ENCODE results near the gene GPC3.
"Not testable (repeated sequence)": the region's sequence is repeated elsewhere in the genome, so short reads cannot be mapped to it uniquely, and the experiment has no call there.

Gene GPC3

GRCh38 chrX:133794126-133794525, 191.3 kb downstream of the GPC3 start:
- Mint-ChIP-seq H3K4me3 (no peak overlapping the region), H3K9me3 (no peaks in the 10 kb centered on the region), H3K36me3 (no peaks in the 10 kb centered on the region), H3K27ac (no peak overlapping the region), H3K27me3 (no peaks in the 10 kb centered on the region), H3K4me1 (no peaks in the 10 kb centered on the region)
- ATAC-seq = no peak

DNA sequence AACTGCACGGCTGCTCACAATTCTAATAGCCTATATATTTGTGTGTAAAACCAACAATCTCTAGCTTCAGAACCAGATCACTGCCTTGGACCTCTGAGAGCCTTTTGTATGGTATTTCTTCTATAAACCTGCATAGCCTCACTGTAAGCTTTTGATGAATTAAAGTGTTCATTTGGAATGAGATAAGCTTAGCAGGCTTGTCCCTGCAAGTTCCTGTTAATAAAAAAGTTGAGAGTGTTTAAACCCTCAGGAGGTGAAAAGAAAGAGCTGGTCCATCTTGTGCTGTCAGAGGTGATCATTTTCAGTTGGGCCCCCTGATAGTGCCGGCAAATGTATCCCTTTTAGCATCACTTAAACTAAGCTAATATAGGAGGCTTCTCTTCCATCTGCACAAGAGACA, 191.8 kb downstream of the GPC3 start:
- Mint-ChIP-seq H3K27me3 (no peaks in the 10 kb centered on the region), H3K4me3 (no peak overlapping the region), H3K36me3 (no peaks in the 10 kb centered on the region), H3K27ac (no peak overlapping the region), H3K9me3 (no peaks in the 10 kb centered on the region), H3K4me1 (no peaks in the 10 kb centered on the region)
- ATAC-seq = no peak

DNA sequence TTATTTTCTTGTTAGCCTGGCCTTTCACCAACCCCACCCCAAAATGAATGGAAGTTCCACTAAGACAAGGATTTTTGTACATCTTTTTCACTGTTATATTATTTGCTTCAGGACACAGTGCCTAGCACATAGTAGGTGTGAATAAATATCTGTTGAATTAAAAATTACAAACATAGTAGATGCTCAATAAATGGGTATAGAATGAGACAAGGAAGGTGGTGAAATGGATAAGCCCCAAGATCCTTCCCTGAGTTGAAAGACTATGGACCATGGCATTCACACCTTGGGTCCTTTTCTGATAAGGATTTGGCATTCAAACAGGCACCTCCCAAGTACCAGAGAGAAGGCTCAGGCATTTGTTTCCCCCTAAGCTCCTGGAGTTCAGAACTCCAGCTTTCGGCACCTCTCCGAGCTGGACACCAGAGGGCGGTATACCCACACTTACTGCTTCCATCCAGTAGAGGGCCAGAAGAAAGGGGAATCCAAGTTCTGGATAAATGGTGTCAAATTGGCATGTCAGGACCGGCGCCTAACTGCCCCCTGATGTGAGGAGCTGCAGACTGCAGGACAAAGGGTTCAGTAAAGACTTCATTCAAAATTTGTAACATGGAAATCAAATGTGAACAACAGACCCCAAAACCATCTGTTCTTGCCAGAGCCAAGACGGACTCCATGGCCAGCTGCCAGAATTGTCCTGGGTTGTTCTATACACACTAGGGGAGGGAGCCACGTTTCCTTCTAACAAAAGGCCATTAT, 193.0 kb downstream of the GPC3 start:
- Mint-ChIP-seq H3K4me1 (no peaks in the 10 kb centered on the region), H3K27ac (no peak overlapping the region), H3K36me3 (no peaks in the 10 kb centered on the region), H3K9me3 (no peaks in the 10 kb centered on the region), H3K4me3 (no peak overlapping the region), H3K27me3 (no peaks in the 10 kb centered on the region)
- ATAC-seq = peak; percentile 56

- Mint-ChIP-seq H3K27ac (no peak overlapping the region), H3K4me1 (peaks cover 4% of the 10 kb centered on the region), H3K36me3 (no peaks in the 10 kb centered on the region), H3K27me3 (no peaks in the 10 kb centered on the region), H3K9me3 (no peaks in the 10 kb centered on the region), H3K4me3 (no peak overlapping the region)
- ATAC-seq = no peak
Observed at GRCh38 chrX:133789829-133790228, 195.6 kb downstream of the GPC3 start.

DNA sequence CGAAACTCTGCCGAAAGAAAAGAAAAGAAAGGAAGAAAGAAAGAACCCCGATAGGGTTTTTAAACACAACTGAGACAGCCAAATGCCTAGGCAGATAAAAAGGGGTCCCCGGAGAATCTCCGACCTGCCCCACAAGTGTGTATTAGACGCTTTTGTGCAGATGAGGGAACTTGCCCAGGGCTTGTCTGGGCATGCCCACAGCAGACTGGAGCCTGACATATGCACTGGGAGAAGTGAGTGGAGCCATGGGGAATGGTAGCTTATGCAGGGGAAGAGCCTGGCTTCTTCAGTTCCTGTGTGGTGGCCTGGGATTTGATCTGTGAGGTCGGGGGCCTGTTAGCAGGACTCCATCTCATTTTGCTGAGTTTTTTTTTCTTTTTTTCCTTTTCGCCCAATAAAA, 199.0 kb downstream of the GPC3 start:
- H3K27me3 Mint-ChIP-seq = no peaks in the 10 kb centered on the region
- H3K27ac Mint-ChIP-seq = no peak overlapping the region
- no peaks in the 10 kb centered on the region for H3K36me3 Mint-ChIP-seq
- no peak for ATAC-seq
- peaks cover 31% of the 10 kb centered on the region for H3K4me1 Mint-ChIP-seq
- H3K4me3 Mint-ChIP-seq = no peak overlapping the region
- no peaks in the 10 kb centered on the region for H3K9me3 Mint-ChIP-seq

DNA sequence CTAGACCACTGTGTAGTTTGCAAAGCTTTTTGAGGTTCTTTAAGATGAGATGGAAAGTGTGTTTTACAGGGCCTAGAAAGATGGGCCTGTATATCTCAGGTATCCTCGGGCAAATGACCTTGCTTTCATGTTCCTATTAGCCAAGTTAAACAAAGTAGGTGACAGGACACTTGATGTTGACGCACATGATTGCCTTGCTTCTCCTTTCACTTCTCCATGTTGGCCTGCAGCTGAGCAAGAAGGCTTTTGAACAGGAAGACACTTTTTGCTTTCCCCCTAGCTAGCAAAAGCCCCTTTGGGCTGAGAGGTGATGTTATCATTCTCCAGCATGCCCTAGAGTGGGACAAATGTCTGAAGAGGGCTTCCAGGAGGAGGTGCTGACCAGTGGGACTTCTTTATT, 202.1 kb downstream of the GPC3 start:
- peak; percentile 92 for ATAC-seq
- peaks cover 31% of the 10 kb centered on the region for H3K4me1 Mint-ChIP-seq
- H3K27me3 Mint-ChIP-seq = no peaks in the 10 kb centered on the region
- peak overlapping the region; percentile 29 for H3K4me3 Mint-ChIP-seq
- H3K36me3 Mint-ChIP-seq = no peaks in the 10 kb centered on the region
- H3K27ac Mint-ChIP-seq = peak overlapping the region; percentile 90
- H3K9me3 Mint-ChIP-seq = no peaks in the 10 kb centered on the region

DNA sequence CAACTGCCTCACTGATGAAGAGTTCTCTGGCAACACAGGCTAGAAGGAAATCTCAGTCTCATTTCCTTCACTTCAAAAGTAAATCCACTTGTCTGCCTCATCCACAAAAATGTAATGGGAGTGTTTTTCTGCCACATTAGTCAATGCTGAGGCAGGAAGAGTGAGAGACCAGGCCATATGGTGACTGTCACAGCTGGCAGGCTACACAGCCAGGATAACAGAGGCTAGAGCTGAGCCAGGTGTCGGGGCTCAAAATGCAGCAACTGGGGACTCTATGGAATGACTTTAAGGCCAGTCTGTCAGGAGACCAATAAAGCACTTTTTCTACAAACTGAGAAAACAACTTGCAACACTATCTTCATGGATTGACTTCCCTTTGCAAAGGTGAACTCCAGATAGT, 204.2 kb downstream of the GPC3 start:
- peak overlapping the region; percentile 90 for H3K27ac Mint-ChIP-seq
- H3K27me3 Mint-ChIP-seq = no peaks in the 10 kb centered on the region

DNA sequence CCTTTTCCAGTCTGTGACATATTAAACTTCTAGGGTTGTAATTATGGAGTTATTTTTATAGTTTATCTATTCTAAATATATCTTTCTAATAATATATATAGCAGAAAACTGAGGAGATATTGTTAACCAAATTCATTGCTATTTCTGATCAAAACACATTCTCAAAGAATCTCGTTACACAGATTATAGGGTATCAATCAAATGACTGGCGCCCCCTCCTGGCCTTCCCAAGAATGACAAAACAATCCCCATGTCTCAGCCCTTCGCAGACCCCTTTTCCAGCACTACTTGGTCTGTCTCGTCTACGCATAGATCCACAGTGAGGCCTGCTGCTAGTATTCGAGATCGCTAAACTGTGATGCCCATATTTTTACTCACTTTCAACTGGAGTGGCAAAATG, 209.3 kb downstream of the GPC3 start:
- H3K9me3 Mint-ChIP-seq = no peaks in the 10 kb centered on the region
- no peak for ATAC-seq
- H3K4me3 Mint-ChIP-seq = no peak overlapping the region
- H3K27me3 Mint-ChIP-seq = no peaks in the 10 kb centered on the region
- no peaks in the 10 kb centered on the region for H3K4me1 Mint-ChIP-seq
- H3K27ac Mint-ChIP-seq = no peak overlapping the region
- no peaks in the 10 kb centered on the region for H3K36me3 Mint-ChIP-seq

More for the DNA sequence above, 204.2 kb downstream of the GPC3 start:
- H3K36me3 Mint-ChIP-seq = no peaks in the 10 kb centered on the region
- H3K9me3 Mint-ChIP-seq = no peaks in the 10 kb centered on the region
- no peak for ATAC-seq
- H3K4me3 Mint-ChIP-seq = no peak overlapping the region
- H3K4me1 Mint-ChIP-seq = peaks cover 31% of the 10 kb centered on the region

GRCh38 chrX:133774807-133775206, 210.6 kb downstream of the GPC3 start:
- Mint-ChIP-seq H3K4me3 (no peak overlapping the region), H3K27me3 (no peaks in the 10 kb centered on the region), H3K36me3 (no peaks in the 10 kb centered on the region), H3K4me1 (no peaks in the 10 kb centered on the region), H3K27ac (no peak overlapping the region), H3K9me3 (no peaks in the 10 kb centered on the region)
- ATAC-seq = no peak

GRCh38 chrX:133771086-133771646, 214.2 kb downstream of the GPC3 start:
- Mint-ChIP-seq H3K36me3 (no peaks in the 10 kb centered on the region), H3K9me3 (no peaks in the 10 kb centered on the region), H3K4me1 (no peaks in the 10 kb centered on the region), H3K27me3 (no peaks in the 10 kb centered on the region), H3K27ac (no peak overlapping the region), H3K4me3 (no peak overlapping the region)
- no peak for ATAC-seq

DNA sequence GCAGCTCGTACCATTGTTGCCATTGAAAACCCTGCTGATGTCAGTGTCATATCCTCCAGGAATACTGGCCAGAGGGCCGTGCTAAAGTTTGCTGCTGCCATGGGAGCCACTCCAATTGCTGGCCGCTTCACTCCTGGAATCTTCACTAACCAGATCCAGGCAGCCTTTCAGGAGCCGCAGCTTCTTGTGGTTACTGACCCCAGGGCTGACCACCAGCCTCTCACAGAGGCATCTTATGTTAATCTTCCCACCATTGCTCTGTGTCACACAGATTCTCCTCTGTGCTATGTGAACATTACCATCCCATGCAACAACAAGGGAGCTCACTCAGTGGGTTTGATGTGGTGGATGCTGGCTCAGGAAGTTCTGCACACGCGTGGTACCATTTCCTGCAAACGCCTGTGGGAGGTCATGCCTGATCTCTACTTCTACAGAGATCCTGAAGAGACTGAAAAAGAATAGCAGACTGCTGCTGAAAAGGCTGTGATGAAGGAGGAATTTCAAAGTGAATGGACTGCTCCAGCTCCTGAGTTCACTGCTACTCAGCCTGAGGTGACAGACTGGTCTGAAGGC, 222.3 kb downstream of the GPC3 start:
- not testable (repeated sequence) for H3K4me3 Mint-ChIP-seq, ATAC-seq, H3K27ac Mint-ChIP-seq, H3K4me1 Mint-ChIP-seq, H3K9me3 Mint-ChIP-seq, H3K36me3 Mint-ChIP-seq, H3K27me3 Mint-ChIP-seq

- H3K9me3 Mint-ChIP-seq = no peaks in the 10 kb centered on the region
- H3K4me1 Mint-ChIP-seq = no peaks in the 10 kb centered on the region
- H3K27ac Mint-ChIP-seq = no peak overlapping the region
- H3K4me3 Mint-ChIP-seq = no peak overlapping the region
- ATAC-seq = no peak
- H3K27me3 Mint-ChIP-seq = no peaks in the 10 kb centered on the region
- H3K36me3 Mint-ChIP-seq = no peaks in the 10 kb centered on the region
Observed at GRCh38 chrX:133754657-133755056, 230.7 kb downstream of the GPC3 start.

DNA sequence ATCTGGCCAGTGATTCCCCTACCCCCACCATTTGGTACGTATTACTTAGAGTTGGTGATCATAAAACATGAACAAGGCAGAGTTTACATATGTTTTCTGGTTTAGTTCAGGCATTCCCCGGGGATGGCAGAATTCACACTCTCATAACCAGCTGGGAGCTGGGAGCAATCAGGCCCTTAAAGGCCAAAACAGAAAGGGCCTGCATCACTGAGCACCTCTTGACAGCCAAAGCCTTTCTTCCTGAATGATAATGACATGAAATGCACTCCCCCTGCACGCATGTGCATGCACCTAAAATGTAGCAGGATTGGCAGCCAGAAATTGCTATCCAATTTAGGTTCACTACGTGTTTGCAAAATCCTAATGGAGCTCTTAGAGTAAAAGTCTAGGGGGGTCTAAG, 235.4 kb downstream of the GPC3 start:
- no peaks in the 10 kb centered on the region for H3K9me3 Mint-ChIP-seq
- H3K27ac Mint-ChIP-seq = no peak overlapping the region
- ATAC-seq = no peak
- H3K36me3 Mint-ChIP-seq = no peaks in the 10 kb centered on the region
- no peaks in the 10 kb centered on the region for H3K27me3 Mint-ChIP-seq
- H3K4me3 Mint-ChIP-seq = no peak overlapping the region
- H3K4me1 Mint-ChIP-seq = no peaks in the 10 kb centered on the region

- Mint-ChIP-seq H3K4me1 (no peaks in the 10 kb centered on the region), H3K27ac (no peak overlapping the region), H3K9me3 (no peaks in the 10 kb centered on the region), H3K4me3 (no peak overlapping the region), H3K27me3 (no peaks in the 10 kb centered on the region), H3K36me3 (no peaks in the 10 kb centered on the region)
- no peak for ATAC-seq
Observed at GRCh38 chrX:133749370-133749769, 236.0 kb downstream of the GPC3 start.

- Mint-ChIP-seq H3K27me3 (no peaks in the 10 kb centered on the region), H3K9me3 (no peaks in the 10 kb centered on the region), H3K4me1 (no peaks in the 10 kb centered on the region), H3K36me3 (no peaks in the 10 kb centered on the region), H3K4me3 (no peak overlapping the region), H3K27ac (no peak overlapping the region)
- ATAC-seq = no peak
Observed at GRCh38 chrX:133747196-133747595, 238.2 kb downstream of the GPC3 start.

DNA sequence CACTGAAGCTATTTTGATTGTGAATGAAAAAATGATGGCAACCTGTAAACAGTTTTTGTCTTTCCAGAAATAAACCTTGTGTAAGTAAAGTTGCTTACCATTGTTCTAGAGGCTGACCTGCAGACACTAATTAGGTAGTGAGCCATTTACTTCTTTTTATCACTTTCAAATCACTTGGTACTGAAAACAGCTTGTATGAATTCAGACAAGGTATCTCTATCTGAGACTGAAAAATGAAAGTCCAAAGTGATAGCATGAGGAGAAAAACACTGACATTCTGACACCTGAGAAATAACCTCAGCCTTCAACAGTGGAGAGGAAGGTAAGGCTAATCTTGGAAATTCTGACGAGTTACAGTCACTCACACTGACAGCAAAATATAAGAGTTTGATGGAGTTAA, 238.8 kb downstream of the GPC3 start:
- H3K9me3 Mint-ChIP-seq = no peaks in the 10 kb centered on the region
- no peak overlapping the region for H3K4me3 Mint-ChIP-seq
- no peak for ATAC-seq
- no peaks in the 10 kb centered on the region for H3K27me3 Mint-ChIP-seq
- H3K36me3 Mint-ChIP-seq = no peaks in the 10 kb centered on the region
- H3K27ac Mint-ChIP-seq = no peak overlapping the region
- H3K4me1 Mint-ChIP-seq = no peaks in the 10 kb centered on the region
